Panc1 (cell line): Measurements from ENCODE around the gene SLF1. TPM values are rescaled to one million over a fixed set of nuclear protein-coding genes. Genes with fewer than 3 reads are reported as not detected.

Experiments used
- ATAC-seq: fragments of 200-7000 bp; cut with Tn5 transposase; 2 replicates; pipeline ENCODE4 v1.9.1; 2020; ENCODE audit warnings: mild to moderate bottlenecking, moderate library complexity
- BruUV-seq: library from RNA; stranded (reverse); fragments of 400-500 nt; replicated peaks from 2 replicates; lab custom pipeline; 2021; lab: Mats Ljungman, UMichigan
- CTCF ChIA-PET: fragments of 300-600 bp; sonication (Branson Sonifier 250); formaldehyde crosslinking; loops from one replicate; lab custom pipeline; 2022; ENCODE audit warnings: antibody characterized with exemption; lab: Charles Lee
- POLR2A ChIA-PET: fragments of 300-600 bp; sonication (Branson Sonifier 250); formaldehyde crosslinking; loops from one replicate; lab custom pipeline; 2022; ENCODE audit warnings: antibody characterized with exemption; lab: Charles Lee
- DNase-seq: peaks from one replicate; pipeline ENCODE4 v3.0.0-alpha.2; 2010; ENCODE audit warnings: low read depth, low spot score
- H3K27ac ChIP-seq: 2 replicates; pipeline ENCODE4 v1.5.1; 2011; ENCODE audit warnings: mild to moderate bottlenecking, low read length, inconsistent platforms
- H3K27me3 ChIP-seq: fragments of 200-500 bp; sonication (Bioruptor generic); 2 replicates; pipeline ENCODE4 v1.6.0; 2014; ENCODE audit warnings: low read length, inconsistent platforms; ENCODE audit not compliant: control insufficient read depth, insufficient read depth
- H3K36me3 ChIP-seq: fragments of 200-500 bp; sonication (Bioruptor generic); 2 replicates; pipeline ENCODE4 v1.5.1; 2014; ENCODE audit warnings: inconsistent platforms, mild to moderate bottlenecking, low read length, moderate library complexity; ENCODE audit not compliant: control insufficient read depth, insufficient read depth
- H3K4me1 ChIP-seq: 2 replicates; pipeline ENCODE4 v1.5.1; 2011; ENCODE audit warnings: inconsistent platforms, mild to moderate bottlenecking, low read length, moderate library complexity; ENCODE audit not compliant: control insufficient read depth, insufficient read depth
- H3K4me3 ChIP-seq, 2 experiments: 2 replicates each; pipeline ENCODE4 v1.5.1; 2011 to 2012; ENCODE audit warnings: low read depth in 2 of 2, low read length in 2 of 2, mild to moderate bottlenecking in 2 of 2, inconsistent platforms in 1 of 2, moderate library complexity in 1 of 2
- H3K9me3 ChIP-seq: fragments of 200-500 bp; sonication (Bioruptor generic); 2 replicates; pipeline ENCODE4 v1.5.1; 2014; ENCODE audit warnings: low read depth, mild to moderate bottlenecking, inconsistent platforms, low read length, moderate library complexity; ENCODE audit not compliant: control insufficient read depth, insufficient read depth
- POLR2AphosphoS5 ChIP-seq: IDR thresholded peaks from 2 replicates; pipeline ENCODE4 v1.6.1; 2012; ENCODE audit warnings: mild to moderate bottlenecking, low read depth, low read length, moderate library complexity
- REST ChIP-seq, 2 experiments: IDR thresholded peaks; 2 replicates each; pipeline ENCODE4 v1.6.1; 2011 to 2012; ENCODE audit warnings: low read depth in 2 of 2, control low read depth in 1 of 2, low read length in 1 of 2, mild to moderate bottlenecking in 1 of 2, moderate library complexity in 1 of 2; ENCODE audit not compliant: insufficient read depth in 1 of 2
- SIN3A ChIP-seq: IDR thresholded peaks from 2 replicates; pipeline ENCODE4 v1.6.1; 2012; ENCODE audit warnings: low read depth, mild to moderate bottlenecking, low read length, moderate library complexity, borderline replicate concordance; ENCODE audit not compliant: insufficient read depth
- TCF7L2 ChIP-seq: IDR thresholded peaks from 2 replicates; pipeline ENCODE4 v1.6.1; 2011; ENCODE audit warnings: mild to moderate bottlenecking, low read depth, low read length, inconsistent platforms
- in situ Hi-C: cut with HindIII; loops from 2 replicates; pipeline ENCODE4 v1.10.0; 2016; ENCODE audit warnings: low sequenced_read_pairs, low pct_unique_long_range_greater_than_20kb
- intact Hi-C: fragments of 100-400 bp; cut with micrococcal nuclease; formaldehyde crosslinking; loops from one replicate; pipeline ENCODE4 v1.10.0; 2022; ENCODE audit not compliant: unreplicated experiment
- total RNA-seq: library from RNA; stranded (reverse); gene quantifications from one replicate; pipeline ENCODE4 v1.2.1, GENCODE V29; 2021; ENCODE audit not compliant: unreplicated experiment
- TF ChIP-seq, protein P1 (sequence below): fragments of 450-650 bp; IDR thresholded peaks from 2 replicates; pipeline ENCODE4 v1.5.1; 2017; ENCODE audit warnings: mild to moderate bottlenecking

The SLF1 gene
- total RNA-seq, 1 experiment from 2014 or later: 9.7 TPM

DNA sequence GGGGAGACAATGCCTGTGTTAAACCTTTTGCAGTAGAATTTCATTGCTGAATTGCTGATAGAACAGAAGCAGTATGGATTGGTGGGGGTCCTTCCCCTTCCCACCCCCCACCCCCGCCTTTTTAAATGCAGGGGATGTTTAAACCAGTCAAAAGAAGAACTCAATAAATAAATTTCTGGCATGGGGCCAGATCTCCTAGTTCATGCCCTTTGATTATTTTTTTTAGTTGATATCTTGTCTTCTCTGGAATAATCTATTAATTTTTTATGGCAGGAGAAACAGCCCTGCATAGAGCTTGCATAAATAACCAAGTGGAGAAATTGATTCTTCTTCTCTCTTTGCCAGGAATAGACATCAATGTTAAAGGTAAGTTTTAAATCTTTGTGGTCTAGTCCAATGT, 72.8 kb downstream of the SLF1 start:
- H3K4me3 ChIP-seq: no peak overlapping the region
- in situ Hi-C loops: no loop called here
- ATAC-seq (no peak), DNase-seq (no peak)
- POLR2A ChIA-PET: no interaction called here
- no TSS peak for BruUV-seq
- TF ChIP-seq REST (IDR thresholded peaks at IDR 0.05; ENCODE audit: insufficient read depth in 1 of 2, low read depth in 2 of 2, low read length in 1 of 2) (no peak), POLR2AphosphoS5 (no peak), SIN3A (no peak), TCF7L2 (no peak)
- TF ChIP-seq, protein P1, sequence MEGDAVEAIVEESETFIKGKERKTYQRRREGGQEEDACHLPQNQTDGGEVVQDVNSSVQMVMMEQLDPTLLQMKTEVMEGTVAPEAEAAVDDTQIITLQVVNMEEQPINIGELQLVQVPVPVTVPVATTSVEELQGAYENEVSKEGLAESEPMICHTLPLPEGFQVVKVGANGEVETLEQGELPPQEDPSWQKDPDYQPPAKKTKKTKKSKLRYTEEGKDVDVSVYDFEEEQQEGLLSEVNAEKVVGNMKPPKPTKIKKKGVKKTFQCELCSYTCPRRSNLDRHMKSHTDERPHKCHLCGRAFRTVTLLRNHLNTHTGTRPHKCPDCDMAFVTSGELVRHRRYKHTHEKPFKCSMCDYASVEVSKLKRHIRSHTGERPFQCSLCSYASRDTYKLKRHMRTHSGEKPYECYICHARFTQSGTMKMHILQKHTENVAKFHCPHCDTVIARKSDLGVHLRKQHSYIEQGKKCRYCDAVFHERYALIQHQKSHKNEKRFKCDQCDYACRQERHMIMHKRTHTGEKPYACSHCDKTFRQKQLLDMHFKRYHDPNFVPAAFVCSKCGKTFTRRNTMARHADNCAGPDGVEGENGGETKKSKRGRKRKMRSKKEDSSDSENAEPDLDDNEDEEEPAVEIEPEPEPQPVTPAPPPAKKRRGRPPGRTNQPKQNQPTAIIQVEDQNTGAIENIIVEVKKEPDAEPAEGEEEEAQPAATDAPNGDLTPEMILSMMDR: no peak
- no peaks in the 10 kb centered on the region for H3K9me3 ChIP-seq
- H3K27me3 ChIP-seq: no peaks in the 10 kb centered on the region
- intact Hi-C loops: loop anchor here (5.0 kb wide), 1 partner anchor 74 kb away; the partner anchor contains the start of genes KIAA0825 and SLF1
- H3K36me3 ChIP-seq: peaks cover 6% of the 10 kb centered on the region
- no peaks in the 10 kb centered on the region for H3K4me1 ChIP-seq
- no peak overlapping the region for H3K27ac ChIP-seq
- CTCF ChIA-PET: no interaction called here

DNA sequence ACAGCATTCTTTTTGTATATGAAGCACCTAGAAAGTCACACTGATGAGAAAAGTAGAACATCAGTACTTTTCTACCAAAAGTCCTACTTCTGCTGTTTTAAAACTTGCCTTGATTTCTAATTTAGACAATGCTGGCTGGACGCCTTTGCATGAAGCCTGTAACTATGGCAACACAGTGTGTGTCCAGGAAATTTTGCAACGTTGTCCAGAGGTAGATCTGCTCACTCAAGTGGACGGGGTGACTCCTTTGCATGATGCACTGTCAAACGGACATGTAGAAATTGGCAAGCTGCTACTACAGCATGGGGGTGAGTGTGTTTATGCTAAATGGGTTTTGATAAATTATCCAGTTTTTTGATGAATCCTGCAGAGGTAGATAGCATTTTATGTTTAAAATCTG, 73.5 kb downstream of the SLF1 start:
- Histone ChIP-seq H3K36me3 (peaks cover 6% of the 10 kb centered on the region), H3K27ac (no peak overlapping the region), H3K9me3 (no peaks in the 10 kb centered on the region), H3K4me1 (no peaks in the 10 kb centered on the region), H3K4me3 (no peak overlapping the region), H3K27me3 (no peaks in the 10 kb centered on the region)
- CTCF ChIA-PET: no interaction called here
- no peak for ATAC-seq
- no peak for DNase-seq
- in situ Hi-C loops: no loop called here
- no peak for TF ChIP-seq POLR2AphosphoS5
- TF ChIP-seq, protein P1: no peak
- TF ChIP-seq REST (IDR thresholded peaks at IDR 0.05; ENCODE audit: insufficient read depth in 1 of 2, low read depth in 2 of 2, low read length in 1 of 2): no peak
- TF ChIP-seq TCF7L2: no peak
- no peak for TF ChIP-seq SIN3A
- intact Hi-C loops: loop anchor here (2.0 to 5.0 kb wide), 2 partner anchors 75 to 167 kb away; partner anchors contain the start of genes KIAA0825 and SLF1
- no TSS peak for BruUV-seq
- POLR2A ChIA-PET: no interaction called here
